ENCODE measurements around the gene RIMBP2. TPM values are rescaled to one million over a fixed set of nuclear protein-coding genes. Genes with fewer than 3 reads are reported as not detected.
"Not testable (repeated sequence)": the region's sequence is repeated elsewhere in the genome, so short reads cannot be mapped to it uniquely, and the experiment has no call there.

Gene RIMBP2
- total RNA-seq (2014; rRNA removed) = not detected in 2 replicates
- polyA plus RNA-seq (2012) = not detected

- DNase-seq (ENCODE audit: low read depth) = no peak
Measured at GRCh38 chr12:130715998-130716968, at the start of gene RIMBP2. Gene RIMBP2, minus strand, starts transcription at chr12:130716299. Its CDS starts 237,286 bp downstream, at chr12:130479013.

GRCh38 chr12:130765186-130765659 is 49.1 kb upstream of the RIMBP2 start:
- DNase-seq (ENCODE audit: low read depth) = peak; percentile 21

GRCh38 chr12:130764475-130765185 is 48.5 kb upstream of the RIMBP2 start:
- DNase-seq (ENCODE audit: low read depth) = peak; percentile 35

GRCh38 chr12:130764073-130764472 is 48.0 kb upstream of the RIMBP2 start:
- no peak for DNase-seq (ENCODE audit: low read depth)

GRCh38 chr12:130762319-130762675 is 46.2 kb upstream of the RIMBP2 start:
- DNase-seq (ENCODE audit: low read depth) = no peak

GRCh38 chr12:130761537-130762318 is 45.6 kb upstream of the RIMBP2 start:
- peak; percentile 19 for DNase-seq (ENCODE audit: low read depth)

GRCh38 chr12:130754234-130754901 is 38.3 kb upstream of the RIMBP2 start:
- DNase-seq (ENCODE audit: low read depth) = no peak

- DNase-seq (ENCODE audit: low read depth) = no peak
Measured at GRCh38 chr12:130752692-130753230, 36.7 kb upstream of the RIMBP2 start.

GRCh38 chr12:130752037-130752436 is 35.9 kb upstream of the RIMBP2 start:
- not testable (repeated sequence) for DNase-seq (ENCODE audit: low read depth)

GRCh38 chr12:130748786-130749185 is 32.7 kb upstream of the RIMBP2 start:
- DNase-seq (ENCODE audit: low read depth) = no peak

GRCh38 chr12:130747867-130748740 is 32.0 kb upstream of the RIMBP2 start:
- peak; percentile 44 for DNase-seq (ENCODE audit: low read depth)

GRCh38 chr12:130746546-130746945 is 30.4 kb upstream of the RIMBP2 start:
- DNase-seq (ENCODE audit: low read depth) = no peak

GRCh38 chr12:130745921-130746320 is 29.8 kb upstream of the RIMBP2 start:
- no peak for DNase-seq (ENCODE audit: low read depth)

- DNase-seq (ENCODE audit: low read depth) = no peak
Measured at GRCh38 chr12:130744274-130744673, 28.2 kb upstream of the RIMBP2 start.

GRCh38 chr12:130743606-130744005 is 27.5 kb upstream of the RIMBP2 start:
- no peak for DNase-seq (ENCODE audit: low read depth)

GRCh38 chr12:130743176-130743575 is 27.1 kb upstream of the RIMBP2 start:
- DNase-seq (ENCODE audit: low read depth) = no peak

GRCh38 chr12:130742716-130743115 is 26.6 kb upstream of the RIMBP2 start:
- no peak for DNase-seq (ENCODE audit: low read depth)

GRCh38 chr12:130742112-130742511 is 26.0 kb upstream of the RIMBP2 start:
- DNase-seq (ENCODE audit: low read depth) = no peak

GRCh38 chr12:130739571-130739970 is 23.5 kb upstream of the RIMBP2 start:
- no peak for DNase-seq (ENCODE audit: low read depth)

- not testable (repeated sequence) for DNase-seq (ENCODE audit: low read depth)
Measured at GRCh38 chr12:130738403-130738802, 22.3 kb upstream of the RIMBP2 start.

Measured in LHCN-M2 (cell line).